ENCODE measurements around the gene RTN4R.
A peak's percentile ranks its signal among the peaks of the same experiment; 100 is the strongest.

RTN4R gene

GRCh38 chr22:20211997-20212753 lies 55.9 kb downstream of the RTN4R start:
- peak; percentile 38 for DNase-seq

GRCh38 chr22:20211409-20211996 lies 56.6 kb downstream of the RTN4R start:
- no peak for DNase-seq

GRCh38 chr22:20210473-20211059 lies 57.6 kb downstream of the RTN4R start:
- DNase-seq: no peak

GRCh38 chr22:20209761-20210250 lies 58.3 kb downstream of the RTN4R start:
- no peak for DNase-seq

GRCh38 chr22:20208713-20209310 lies 59.3 kb downstream of the RTN4R start:
- DNase-seq: no peak

GRCh38 chr22:20207277-20208025 lies 60.7 kb downstream of the RTN4R start:
- no peak for DNase-seq

- no peak for DNase-seq
Measured at GRCh38 chr22:20206709-20207215, 61.4 kb downstream of the RTN4R start.

- no peak for DNase-seq
Measured at GRCh38 chr22:20205964-20206708, 62.0 kb downstream of the RTN4R start.

GRCh38 chr22:20205464-20205963 lies 62.6 kb downstream of the RTN4R start:
- DNase-seq: no peak

- DNase-seq: no peak
Measured at GRCh38 chr22:20204806-20205205, 63.3 kb downstream of the RTN4R start.

- no peak for DNase-seq
Measured at GRCh38 chr22:20204311-20204710, 63.8 kb downstream of the RTN4R start.

GRCh38 chr22:20203552-20204201 lies 64.4 kb downstream of the RTN4R start:
- DNase-seq: no peak

- DNase-seq: no peak
Measured at GRCh38 chr22:20203142-20203551, 65.0 kb downstream of the RTN4R start.

GRCh38 chr22:20201837-20202392 lies 66.2 kb downstream of the RTN4R start:
- DNase-seq: no peak

GRCh38 chr22:20199906-20200305 lies 68.2 kb downstream of the RTN4R start:
- DNase-seq: no peak

- DNase-seq: no peak
Measured at GRCh38 chr22:20199413-20199842, 68.7 kb downstream of the RTN4R start.

GRCh38 chr22:20198557-20199319 lies 69.4 kb downstream of the RTN4R start:
- no peak for DNase-seq

GRCh38 chr22:20197407-20198030 lies 70.6 kb downstream of the RTN4R start:
- DNase-seq: no peak

- DNase-seq: no peak
Measured at GRCh38 chr22:20196094-20196842, 71.8 kb downstream of the RTN4R start.

Measured in NCI-H1436 treated with DMSO at 0.1 percent for 48 hours (cell line).